Measurements from ENCODE around the gene CHRNA10. TPM values are rescaled to one million over a fixed set of nuclear protein-coding genes. Genes with fewer than 3 reads are reported as not detected.

CHRNA10 gene, protein sequence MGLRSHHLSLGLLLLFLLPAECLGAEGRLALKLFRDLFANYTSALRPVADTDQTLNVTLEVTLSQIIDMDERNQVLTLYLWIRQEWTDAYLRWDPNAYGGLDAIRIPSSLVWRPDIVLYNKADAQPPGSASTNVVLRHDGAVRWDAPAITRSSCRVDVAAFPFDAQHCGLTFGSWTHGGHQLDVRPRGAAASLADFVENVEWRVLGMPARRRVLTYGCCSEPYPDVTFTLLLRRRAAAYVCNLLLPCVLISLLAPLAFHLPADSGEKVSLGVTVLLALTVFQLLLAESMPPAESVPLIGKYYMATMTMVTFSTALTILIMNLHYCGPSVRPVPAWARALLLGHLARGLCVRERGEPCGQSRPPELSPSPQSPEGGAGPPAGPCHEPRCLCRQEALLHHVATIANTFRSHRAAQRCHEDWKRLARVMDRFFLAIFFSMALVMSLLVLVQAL
- total RNA-seq: 1 to 10 TPM; 1.1 to 1.7 (median 1.2) TPM

DNA sequence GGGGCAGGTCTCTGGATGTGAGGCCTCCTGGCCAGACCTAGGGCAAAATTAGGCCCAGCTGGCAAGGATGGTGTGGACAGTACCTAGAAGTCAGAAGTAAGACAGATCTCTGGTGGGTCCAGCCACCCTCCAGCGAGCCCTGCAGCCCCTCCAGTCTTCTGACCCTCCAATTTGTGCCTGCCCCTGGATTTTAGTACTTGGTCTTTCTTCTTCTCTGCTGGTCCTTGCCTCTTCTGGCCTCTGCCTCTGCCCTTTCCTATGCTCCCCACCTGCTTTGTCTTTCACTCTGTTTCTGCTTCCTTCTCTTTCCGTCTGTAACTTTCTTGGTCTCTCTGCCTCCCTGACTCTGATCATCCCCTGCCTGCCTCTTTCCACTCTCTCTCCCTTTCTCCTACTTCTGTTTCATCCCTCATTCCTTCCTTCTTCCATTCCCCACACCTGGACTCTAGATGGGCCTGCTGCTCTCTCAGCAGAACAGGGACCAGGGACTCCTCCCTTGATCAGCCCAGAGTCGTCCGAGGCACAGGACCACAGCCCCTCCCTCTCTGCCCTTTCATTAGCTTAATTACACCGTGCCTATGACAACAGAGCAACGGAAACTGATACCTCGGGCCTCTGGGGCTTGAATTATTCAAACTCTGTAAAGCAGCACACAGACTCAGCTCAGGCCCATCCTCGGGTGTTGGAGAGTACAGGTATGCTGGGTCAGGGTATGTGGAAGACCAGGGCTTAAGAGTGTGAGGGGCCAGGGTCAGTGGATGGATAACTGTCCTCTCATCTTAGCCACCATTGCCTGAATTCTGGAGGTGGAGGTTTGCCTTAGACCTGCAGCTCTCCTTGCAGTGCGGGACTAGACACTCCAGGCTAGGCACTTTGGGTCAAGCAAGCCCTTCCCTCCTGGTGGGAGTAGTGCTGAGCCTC is at the start of gene CHRNA10:
CHRNA10 (minus strand) TSS at position 51 of the 921 bp plus-strand sequence. CDS start 72 bp downstream, outside the sequence.
- Mint-ChIP-seq H3K4me1 (ENCODE audit: low read depth) (no peaks in the 10 kb centered on the region), H3K27me3 (ENCODE audit: low read depth) (no peaks in the 10 kb centered on the region), H3K4me3 (no peak within 1 kb of the TSS), H3K9me3 (no peaks in the 10 kb centered on the region), H3K36me3 (ENCODE audit: insufficient read depth) (peaks cover 43% of the 10 kb centered on the region)
- no peak for ATAC-seq
- no peak for DNase-seq

DNA sequence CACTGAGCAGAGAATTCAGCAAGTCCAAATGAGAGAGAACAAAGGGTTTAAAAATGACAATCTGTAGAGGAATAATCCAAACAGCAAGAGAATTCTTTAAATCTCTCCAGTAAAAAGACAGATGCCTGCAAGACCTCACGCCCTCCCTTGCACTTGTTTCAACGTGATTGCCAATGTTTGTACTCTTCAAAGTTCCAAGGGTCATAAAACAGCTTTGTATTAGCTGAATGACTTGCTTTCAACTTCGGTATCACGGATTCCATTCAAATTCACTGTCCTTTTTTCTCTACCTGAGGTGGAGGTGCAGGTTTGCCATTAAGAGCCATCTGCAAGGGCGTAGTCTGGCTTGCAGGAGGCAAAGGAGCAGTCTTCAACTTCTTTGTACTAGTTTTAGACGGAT is 41.1 kb upstream of the CHRNA10 start:
- H3K9me3 Mint-ChIP-seq: no peaks in the 10 kb centered on the region
- H3K4me1 Mint-ChIP-seq (ENCODE audit: low read depth): peaks cover 2% of the 10 kb centered on the region
- DNase-seq (no peak), ATAC-seq (no peak)
- no peaks in the 10 kb centered on the region for H3K27me3 Mint-ChIP-seq (ENCODE audit: low read depth)
- no peak overlapping the region for H3K4me3 Mint-ChIP-seq
- peaks cover 37% of the 10 kb centered on the region for H3K36me3 Mint-ChIP-seq (ENCODE audit: insufficient read depth)

DNA sequence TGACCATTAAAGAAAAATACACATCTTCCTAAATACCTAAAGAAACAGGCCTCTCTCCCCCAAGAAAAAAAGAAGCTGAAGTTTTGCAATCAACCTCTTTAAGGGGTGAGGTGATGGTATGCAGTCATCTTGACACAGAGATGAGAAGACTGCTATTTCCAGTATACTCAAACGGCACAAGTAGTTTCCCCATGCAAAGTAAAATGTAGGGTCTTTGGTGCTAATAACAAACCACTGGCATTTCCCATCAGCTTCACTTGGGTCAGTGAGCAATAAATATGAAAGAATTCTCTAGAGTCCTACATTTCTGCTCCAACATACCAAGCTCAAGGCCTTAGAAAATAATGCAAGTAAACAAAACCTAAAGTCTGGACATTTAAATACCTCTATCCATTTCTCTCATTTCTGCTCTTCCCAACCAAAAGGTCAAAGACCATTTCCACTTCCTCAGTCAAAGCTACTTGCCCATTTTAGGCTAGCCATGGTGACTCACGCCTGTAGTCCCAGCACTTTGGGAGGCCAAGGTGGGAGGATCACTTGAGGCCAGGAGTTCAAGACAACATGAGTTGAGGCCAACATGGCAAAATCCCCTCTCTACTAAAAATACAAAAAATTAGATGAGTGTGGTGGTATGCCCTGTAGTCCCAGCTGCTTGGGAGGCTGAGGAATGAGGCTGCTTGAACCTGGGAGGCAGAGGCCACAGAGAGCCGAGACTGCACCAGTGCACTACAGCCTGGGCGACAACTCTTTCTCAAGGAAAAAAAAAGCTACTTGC is 39.5 kb upstream of the CHRNA10 start:
- DNase-seq (no peak), ATAC-seq (no peak)
- peaks cover 2% of the 10 kb centered on the region for H3K4me1 Mint-ChIP-seq (ENCODE audit: low read depth)
- no peaks in the 10 kb centered on the region for H3K9me3 Mint-ChIP-seq
- no peak overlapping the region for H3K4me3 Mint-ChIP-seq
- H3K27me3 Mint-ChIP-seq (ENCODE audit: low read depth): no peaks in the 10 kb centered on the region
- peaks cover 37% of the 10 kb centered on the region for H3K36me3 Mint-ChIP-seq (ENCODE audit: insufficient read depth)

DNA sequence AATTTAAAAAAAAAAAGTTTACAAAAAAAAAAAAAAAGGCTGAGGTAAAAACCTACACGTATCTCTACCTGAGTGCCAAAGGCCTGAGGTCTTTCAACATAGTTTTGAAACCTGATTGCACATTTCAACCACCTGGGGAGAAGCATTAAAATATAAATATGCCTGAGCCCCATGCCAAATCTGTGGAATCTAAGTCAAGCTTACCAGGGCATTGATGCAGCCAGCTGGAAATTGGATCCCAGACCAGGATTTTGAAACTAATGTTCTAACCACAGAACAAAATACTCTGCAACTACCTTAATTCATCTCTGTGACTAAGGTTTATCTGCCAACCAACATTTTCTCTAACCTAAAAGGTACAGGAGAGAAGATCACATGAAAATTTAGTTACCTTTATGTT is 38.8 kb upstream of the CHRNA10 start:
- Mint-ChIP-seq H3K27me3 (ENCODE audit: low read depth) (no peaks in the 10 kb centered on the region), H3K4me1 (ENCODE audit: low read depth) (peaks cover 2% of the 10 kb centered on the region), H3K36me3 (ENCODE audit: insufficient read depth) (peaks cover 42% of the 10 kb centered on the region), H3K9me3 (no peaks in the 10 kb centered on the region), H3K4me3 (no peak overlapping the region)
- ATAC-seq (no peak), DNase-seq (no peak)

DNA sequence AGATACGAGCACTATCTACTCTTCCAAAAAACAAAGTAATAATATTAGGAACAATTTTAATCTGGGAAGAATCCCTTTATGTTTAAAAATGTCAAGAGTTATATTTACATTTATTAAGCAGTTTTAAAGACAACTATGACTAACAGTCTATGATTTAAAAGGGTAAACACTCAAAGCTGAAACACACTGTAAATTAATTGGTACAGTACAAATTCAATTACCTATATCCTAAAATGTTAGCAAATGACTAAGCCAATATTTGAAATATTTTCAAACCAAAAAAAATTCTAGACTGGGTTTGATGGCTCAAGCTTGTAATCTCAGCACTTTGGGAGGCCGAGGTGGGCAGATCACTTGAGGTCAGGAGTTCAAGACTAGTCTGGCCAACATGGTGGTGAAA is 36.0 kb upstream of the CHRNA10 start:
- ATAC-seq (no peak), DNase-seq (no peak)
- H3K36me3 Mint-ChIP-seq (ENCODE audit: insufficient read depth): peaks cover 33% of the 10 kb centered on the region
- no peaks in the 10 kb centered on the region for H3K9me3 Mint-ChIP-seq
- peaks cover 2% of the 10 kb centered on the region for H3K4me1 Mint-ChIP-seq (ENCODE audit: low read depth)
- H3K27me3 Mint-ChIP-seq (ENCODE audit: low read depth): no peaks in the 10 kb centered on the region
- H3K4me3 Mint-ChIP-seq: no peak overlapping the region

DNA sequence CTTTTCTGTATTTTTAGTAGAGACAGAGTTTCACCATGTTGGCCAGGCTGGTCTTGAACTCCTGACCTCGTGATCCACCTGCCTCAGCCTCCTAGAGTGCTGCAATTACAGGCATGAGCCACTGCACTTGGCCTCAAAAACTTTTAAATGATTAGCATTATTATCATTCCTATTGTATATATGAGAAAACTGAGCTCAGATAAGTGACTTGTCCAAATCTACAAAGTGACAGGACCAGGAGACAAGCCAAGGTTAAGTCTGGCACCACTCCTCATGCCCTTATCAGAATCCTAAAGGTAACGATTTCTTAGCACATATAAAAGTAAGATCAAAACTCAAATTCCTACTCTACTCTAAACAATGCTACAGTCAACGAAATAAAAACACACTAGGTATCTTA is 32.2 kb upstream of the CHRNA10 start:
- no peak overlapping the region for H3K4me3 Mint-ChIP-seq
- ATAC-seq (no peak), DNase-seq (no peak)
- H3K36me3 Mint-ChIP-seq (ENCODE audit: insufficient read depth): peaks cover 46% of the 10 kb centered on the region
- no peaks in the 10 kb centered on the region for H3K9me3 Mint-ChIP-seq
- no peaks in the 10 kb centered on the region for H3K4me1 Mint-ChIP-seq (ENCODE audit: low read depth)
- no peaks in the 10 kb centered on the region for H3K27me3 Mint-ChIP-seq (ENCODE audit: low read depth)

DNA sequence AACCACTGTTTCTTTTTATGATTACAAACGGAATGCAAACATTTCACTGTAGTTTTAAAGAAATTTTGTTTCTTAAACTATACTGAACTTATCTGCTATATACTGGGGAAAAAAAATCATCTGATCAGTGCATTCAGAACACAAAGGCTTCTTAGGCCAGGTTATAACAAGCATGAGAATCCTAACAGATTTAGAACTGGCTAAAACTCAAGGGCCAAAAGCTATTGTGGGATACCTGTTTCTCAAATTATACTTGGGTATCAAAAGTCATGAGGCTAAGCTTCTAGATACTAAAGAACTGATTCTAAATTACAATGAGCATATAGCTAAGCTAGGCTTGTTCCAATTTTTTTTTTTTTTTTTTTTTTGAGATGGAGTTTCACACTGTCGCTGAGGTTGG is 29.7 kb upstream of the CHRNA10 start:
- H3K36me3 Mint-ChIP-seq (ENCODE audit: insufficient read depth): peaks cover 44% of the 10 kb centered on the region
- no peaks in the 10 kb centered on the region for H3K4me1 Mint-ChIP-seq (ENCODE audit: low read depth)
- no peak for ATAC-seq

DNA sequence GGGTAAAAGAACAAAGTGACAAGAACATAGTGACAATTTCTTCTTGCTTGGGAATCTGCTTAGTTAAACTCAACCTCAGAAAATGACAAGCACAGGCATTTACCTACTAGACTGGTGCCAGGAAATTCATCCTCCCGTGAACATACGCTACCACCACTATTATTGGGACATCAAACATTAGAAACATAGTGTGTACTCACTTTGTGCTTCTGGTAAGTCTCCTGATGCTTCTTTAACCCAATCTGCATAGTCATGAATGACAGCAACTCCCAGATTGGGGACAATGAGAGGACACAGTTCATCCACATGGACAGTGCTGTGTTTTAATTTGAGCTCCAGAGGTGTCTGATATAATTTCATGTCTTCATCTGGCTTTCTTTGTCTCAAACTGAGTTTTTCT is 29.2 kb upstream of the CHRNA10 start:
- Mint-ChIP-seq H3K27me3 (ENCODE audit: low read depth) (no peaks in the 10 kb centered on the region), H3K4me3 (no peak overlapping the region), H3K4me1 (ENCODE audit: low read depth) (no peaks in the 10 kb centered on the region), H3K9me3 (no peaks in the 10 kb centered on the region), H3K36me3 (ENCODE audit: insufficient read depth) (peaks cover 47% of the 10 kb centered on the region)
- no peak for DNase-seq
- ATAC-seq: no peak

More for the DNA sequence above, 29.7 kb upstream of the CHRNA10 start:
- DNase-seq: no peak
- Mint-ChIP-seq H3K27me3 (ENCODE audit: low read depth) (no peaks in the 10 kb centered on the region), H3K9me3 (no peaks in the 10 kb centered on the region), H3K4me3 (no peak overlapping the region)

DNA sequence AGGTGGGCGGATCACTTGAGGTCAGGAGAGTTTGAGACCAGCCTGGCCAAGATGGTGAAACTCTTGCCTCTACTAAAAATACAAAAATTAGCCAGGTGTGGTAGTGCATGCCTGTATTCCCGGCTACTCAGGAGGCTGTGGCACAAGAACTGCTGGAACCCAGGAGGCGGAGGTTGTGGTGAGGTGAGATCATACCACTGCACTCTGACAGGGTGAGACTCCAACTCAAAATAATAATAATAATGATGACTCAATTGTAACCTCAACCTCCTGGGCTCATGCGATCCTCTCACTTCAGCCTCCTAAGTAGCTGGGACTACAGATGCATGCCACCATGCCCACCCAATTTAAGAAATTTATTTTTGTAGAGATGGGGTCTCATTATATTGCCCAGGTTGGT is 15.6 kb upstream of the CHRNA10 start:
- no peak for ATAC-seq
- Mint-ChIP-seq H3K27me3 (ENCODE audit: low read depth) (no peaks in the 10 kb centered on the region), H3K4me3 (no peak overlapping the region), H3K9me3 (no peaks in the 10 kb centered on the region), H3K4me1 (ENCODE audit: low read depth) (peaks cover 7% of the 10 kb centered on the region), H3K36me3 (ENCODE audit: insufficient read depth) (peaks cover 35% of the 10 kb centered on the region)
- DNase-seq: no peak

DNA sequence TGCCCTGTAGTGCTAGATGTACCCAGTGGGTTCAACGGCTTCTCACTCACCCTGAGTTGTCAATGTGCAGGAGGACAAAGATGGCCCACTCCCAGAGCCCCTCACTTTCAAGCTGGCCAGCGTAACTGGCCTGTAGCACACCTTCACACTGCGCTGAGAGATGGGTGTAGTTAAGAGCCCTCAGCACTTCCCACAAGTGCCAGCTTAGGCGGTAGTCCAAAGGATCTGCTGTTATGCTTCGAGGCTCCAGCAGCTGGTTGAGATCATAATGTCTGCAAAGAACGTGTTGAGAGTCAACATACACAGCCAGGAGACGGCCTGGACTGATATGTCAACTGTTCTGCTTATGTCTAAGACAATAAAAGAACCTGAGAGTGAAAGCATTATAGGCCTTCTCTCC is 14.7 kb upstream of the CHRNA10 start:
- ATAC-seq: no peak

DNA sequence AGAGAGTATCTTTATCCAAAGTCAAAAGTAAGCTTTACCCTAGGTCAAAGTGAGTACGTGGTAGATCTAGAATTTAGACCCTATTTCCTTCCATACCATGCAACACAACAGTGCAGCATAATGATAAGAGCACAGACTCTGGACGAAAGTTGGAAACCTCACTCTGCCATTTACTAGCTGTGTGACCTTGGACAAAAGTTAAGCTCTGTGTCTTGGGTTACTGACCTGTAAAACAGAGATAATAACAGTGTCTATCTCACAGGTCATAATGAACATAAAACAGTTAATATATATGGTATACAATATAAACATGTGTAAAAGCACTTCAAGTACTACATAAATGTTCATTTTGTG is 13.6 kb upstream of the CHRNA10 start:
- H3K4me3 Mint-ChIP-seq: no peak overlapping the region
- peaks cover 35% of the 10 kb centered on the region for H3K36me3 Mint-ChIP-seq (ENCODE audit: insufficient read depth)
- H3K27me3 Mint-ChIP-seq (ENCODE audit: low read depth): no peaks in the 10 kb centered on the region
- DNase-seq (no peak), ATAC-seq (no peak)
- H3K9me3 Mint-ChIP-seq: no peaks in the 10 kb centered on the region
- peaks cover 7% of the 10 kb centered on the region for H3K4me1 Mint-ChIP-seq (ENCODE audit: low read depth)

More for the DNA sequence above, 14.7 kb upstream of the CHRNA10 start:
- Mint-ChIP-seq H3K36me3 (ENCODE audit: insufficient read depth) (peaks cover 32% of the 10 kb centered on the region), H3K9me3 (no peaks in the 10 kb centered on the region), H3K4me3 (no peak overlapping the region), H3K4me1 (ENCODE audit: low read depth) (peaks cover 7% of the 10 kb centered on the region), H3K27me3 (ENCODE audit: low read depth) (no peaks in the 10 kb centered on the region)
- DNase-seq: no peak

DNA sequence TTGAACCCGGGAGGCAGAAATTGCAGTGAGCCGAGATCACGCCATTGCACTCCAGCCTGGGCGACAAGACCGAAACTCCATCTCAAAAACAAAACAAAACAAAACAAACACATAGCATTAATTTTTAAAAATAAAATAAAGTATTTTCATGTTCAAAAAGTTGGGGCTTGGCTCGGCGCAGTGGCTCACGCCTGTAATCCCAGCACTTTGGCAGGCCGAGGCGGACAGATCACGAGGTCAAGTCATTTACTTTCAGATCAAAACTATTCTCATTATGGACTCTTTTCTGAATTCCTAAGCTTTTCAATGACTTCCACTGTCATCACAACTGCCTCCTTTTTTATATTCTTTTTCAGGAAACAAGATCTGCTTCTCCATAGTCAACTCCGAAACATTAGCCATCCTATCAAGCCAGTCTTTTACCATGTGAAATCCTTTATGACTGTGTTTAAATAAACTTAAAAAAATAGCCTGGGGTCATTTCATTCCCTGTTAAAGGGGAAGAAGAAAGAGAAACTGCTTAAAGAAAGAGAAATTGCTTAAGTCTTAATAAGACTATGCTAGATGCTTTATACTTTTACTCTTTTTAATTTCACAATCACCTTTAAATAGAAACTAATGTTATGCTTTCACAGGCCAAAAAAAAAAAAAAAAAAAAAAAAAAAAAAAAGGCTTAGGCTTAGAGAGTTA is 13.1 kb upstream of the CHRNA10 start:
- no peaks in the 10 kb centered on the region for H3K27me3 Mint-ChIP-seq (ENCODE audit: low read depth)
- no peaks in the 10 kb centered on the region for H3K9me3 Mint-ChIP-seq
- H3K4me1 Mint-ChIP-seq (ENCODE audit: low read depth): peaks cover 7% of the 10 kb centered on the region
- no peak overlapping the region for H3K4me3 Mint-ChIP-seq
- H3K36me3 Mint-ChIP-seq (ENCODE audit: insufficient read depth): peaks cover 39% of the 10 kb centered on the region
- no peak for ATAC-seq
- no peak for DNase-seq

DNA sequence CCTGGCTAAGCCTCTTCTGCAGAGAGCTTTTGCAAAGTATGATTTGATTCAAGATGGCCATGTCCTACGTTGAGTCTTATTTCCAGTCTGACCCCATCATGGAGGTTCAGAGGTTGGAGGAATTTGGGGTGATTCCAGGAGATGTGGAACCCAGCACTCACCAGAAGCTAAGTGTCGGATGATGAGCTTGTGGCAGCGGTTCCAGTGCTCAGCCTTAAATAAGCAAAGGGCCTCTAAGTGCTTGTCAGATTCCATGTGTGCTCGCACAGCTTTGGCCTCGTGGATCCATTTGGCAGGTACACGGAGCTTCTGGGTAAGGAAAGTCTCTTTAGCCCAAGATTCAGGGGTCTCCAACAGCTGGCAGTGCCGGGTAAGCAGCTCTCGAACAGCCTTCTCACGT is 11.9 kb upstream of the CHRNA10 start:
- H3K36me3 Mint-ChIP-seq (ENCODE audit: insufficient read depth): peaks cover 46% of the 10 kb centered on the region
- DNase-seq: no peak
- no peaks in the 10 kb centered on the region for H3K9me3 Mint-ChIP-seq
- ATAC-seq: no peak
- no peak overlapping the region for H3K4me3 Mint-ChIP-seq
- H3K27me3 Mint-ChIP-seq (ENCODE audit: low read depth): no peaks in the 10 kb centered on the region
- H3K4me1 Mint-ChIP-seq (ENCODE audit: low read depth): peaks cover 7% of the 10 kb centered on the region

DNA sequence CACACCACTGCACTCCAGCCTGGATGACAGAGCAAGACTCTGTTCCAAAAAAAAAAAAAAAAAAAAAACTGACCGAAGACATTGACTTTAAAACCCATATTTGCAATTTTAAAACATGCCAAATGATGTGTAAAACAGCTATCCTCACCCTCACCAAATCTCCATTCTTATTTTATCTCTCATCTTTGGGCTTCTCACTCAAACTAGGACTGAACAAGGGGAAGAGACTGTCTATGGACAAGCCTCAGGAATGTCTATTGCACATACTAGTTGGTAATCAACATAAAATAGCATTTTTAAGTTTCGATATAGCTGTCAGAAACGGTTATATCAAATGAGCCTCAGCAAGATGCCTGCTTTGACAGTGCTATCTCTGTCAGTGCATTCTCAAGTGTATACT is 7.9 kb upstream of the CHRNA10 start:
- H3K4me1 Mint-ChIP-seq (ENCODE audit: low read depth): peaks cover 7% of the 10 kb centered on the region
- no peak for DNase-seq
- no peaks in the 10 kb centered on the region for H3K9me3 Mint-ChIP-seq
- peaks cover 50% of the 10 kb centered on the region for H3K36me3 Mint-ChIP-seq (ENCODE audit: insufficient read depth)
- ATAC-seq: no peak
- H3K4me3 Mint-ChIP-seq: no peak overlapping the region
- no peaks in the 10 kb centered on the region for H3K27me3 Mint-ChIP-seq (ENCODE audit: low read depth)

Data from activated T-cell treated with anti-CD3 and anti-CD28 coated beads, Interleukin-2, amount 50 U/mL, for 4 hours (primary cell).